ENCODE measurements around the gene CRIM1. TPM values are rescaled to one million over a fixed set of nuclear protein-coding genes. Genes with fewer than 3 reads are reported as not detected.

The CRIM1 gene
- total RNA-seq, 1 experiment from 2014 or later = 27.6 TPM

GRCh38 chr2:36360834-36361233 is 5.3 kb downstream of the CRIM1 start:
- Histone ChIP-seq H3K4me2 (ENCODE audit: insufficient read depth, insufficient read length, low read length) (no peak overlapping the region), H3K27ac (ENCODE audit: insufficient read length, low read depth, low read length) (no peak overlapping the region), H4K8ac (replicated peaks; ENCODE audit: insufficient read length, low read depth, low read length) (no peak overlapping the region), H3K23me2 (ENCODE audit: insufficient read length, low read depth, low read length, poor library complexity, severe bottlenecking) (peaks cover 14% of the 10 kb centered on the region), H3K14ac (ENCODE audit: insufficient read depth, low read length) (no peak overlapping the region), H2BK5ac (ENCODE audit: insufficient read length, low read length) (no peak overlapping the region), H3K4ac (ENCODE audit: low read depth, low read length) (no peak overlapping the region), H3K27me3 (ENCODE audit: insufficient read depth, low read length) (no peaks in the 10 kb centered on the region), H2BK120ac (ENCODE audit: low read depth, low read length, poor library complexity, severe bottlenecking) (no peak overlapping the region), H2BK15ac (ENCODE audit: low read depth, low read length) (no peak overlapping the region), H2AFZ (ENCODE audit: low read length) (no peak overlapping the region), H3K79me2 (ENCODE audit: insufficient read depth, low read length) (peaks cover 58% of the 10 kb centered on the region; the same call in 1 of the 2 replicates), H4K20me1 (ENCODE audit: control insufficient read depth, insufficient read depth, insufficient read length) (no peaks in the 10 kb centered on the region), H3K79me1 (ENCODE audit: insufficient read depth, low read depth, low read length, poor library complexity, severe bottlenecking) (no peaks in the 10 kb centered on the region), H2BK12ac (ENCODE audit: insufficient read length, low read depth, low read length) (no peak overlapping the region), H3T11ph (ENCODE audit: low read length) (no peak overlapping the region), H4K91ac (ENCODE audit: insufficient read length, low read depth, low read length) (no peak overlapping the region), H2BK20ac (ENCODE audit: low read depth, low read length, poor library complexity, severe bottlenecking) (no peak overlapping the region), H3K9me3 (ENCODE audit: control insufficient read depth, low read depth, low read length) (no peaks in the 10 kb centered on the region), H3K4me1 (ENCODE audit: insufficient read depth, low read length) (peaks cover 11% of the 10 kb centered on the region), H4K5ac (ENCODE audit: insufficient read length, low read depth, low read length) (no peak overlapping the region), H3K56ac (ENCODE audit: insufficient read length, low read depth, low read length) (no peak overlapping the region), H3K18ac (ENCODE audit: insufficient read length, low read depth, low read length) (no peak overlapping the region), H3K9ac (ENCODE audit: extremely low read depth, insufficient read length, low read length) (no peak overlapping the region), H2AK5ac (ENCODE audit: insufficient read length, low read length) (no peak overlapping the region), H3K23ac (ENCODE audit: insufficient read length, low read depth, low read length) (no peak overlapping the region)
- Mint-ChIP-seq H3K4me1 (peaks cover 72 to 81% of the 10 kb centered on the region in 2 experiments), H3K27me3 (ENCODE audit: low read depth) (peaks cover 1% of the 10 kb centered on the region; the same call in 1 of the 2 replicates), H3K27ac (no peak overlapping the region), H3K4me3 (no peak overlapping the region), H3K9me3 (peaks cover 0 to 2% of the 10 kb centered on the region in 2 experiments; a peak in 1 of 5 replicates), H3K36me3 (ENCODE audit: insufficient read depth in 1 of 3, low read depth in 3 of 3) (no peaks in the 10 kb centered on the region; a peak in 1 of 7 replicates)
- TF ChIP-seq CTCF (conservative IDR thresholded peaks at IDR 0.05) = no peak
- DNase-seq = no peak
- WGBS (ENCODE audit: extremely low coverage, insufficient read length, low lambda C conversion rate) = no CpG with 5 or more reads among the region's 1 CpG
